ENCODE results near the gene SLC9B1.
"Not testable (repeated sequence)": the region's sequence is repeated elsewhere in the genome, so short reads cannot be mapped to it uniquely, and the experiment has no call there.

SLC9B1 gene

DNA sequence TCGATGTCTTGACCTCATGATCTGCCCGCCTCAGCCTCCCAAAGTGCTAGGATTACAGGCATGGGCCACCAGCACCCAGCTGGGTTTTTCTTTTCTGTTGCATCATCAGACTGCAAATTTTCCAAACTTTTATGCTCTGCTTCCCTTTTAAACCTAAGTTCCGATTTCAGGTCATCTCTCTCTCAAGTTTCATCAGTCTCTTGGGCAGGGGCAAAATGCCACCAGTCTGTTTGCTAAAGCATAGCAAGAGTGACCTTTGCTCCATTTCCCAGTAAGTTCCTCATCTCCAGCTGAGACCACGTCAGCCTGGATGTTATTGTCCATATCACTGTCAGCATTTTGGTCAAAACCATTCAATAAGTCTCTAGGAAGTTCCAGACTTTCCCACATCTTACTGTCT is 141.2 kb downstream of the SLC9B1 start:
- not testable (repeated sequence) for DNase-seq (ENCODE audit: low read depth)

DNA sequence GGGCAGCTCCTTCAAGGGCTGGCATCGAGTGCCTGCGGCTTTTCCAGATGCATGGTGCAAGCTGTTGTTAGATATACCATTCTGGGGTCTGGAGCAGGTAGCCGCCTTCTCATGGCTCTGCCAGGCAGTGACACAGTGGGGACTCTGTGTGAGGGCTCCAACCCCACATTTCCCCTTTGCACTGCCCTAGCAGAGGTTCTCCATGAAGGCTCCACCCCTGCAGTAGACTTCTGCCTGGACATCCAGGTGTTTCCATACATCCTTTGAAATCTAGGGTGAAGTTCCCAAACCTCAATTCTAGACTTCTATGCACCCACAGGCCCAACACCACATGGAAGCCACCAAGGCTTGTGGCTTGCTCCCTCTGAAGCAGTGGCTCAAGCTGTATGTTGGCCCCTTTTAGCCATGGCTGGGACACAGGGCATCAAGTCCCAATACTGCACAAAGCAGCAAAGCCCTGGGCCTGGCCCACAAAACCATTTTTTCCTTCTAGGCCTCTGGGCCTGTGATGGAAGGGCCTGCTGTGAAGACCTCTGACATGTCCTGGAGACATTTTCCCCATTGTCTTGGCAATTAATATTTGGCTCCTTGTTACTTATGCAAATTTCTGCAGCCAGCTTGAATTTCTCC is 141.9 kb downstream of the SLC9B1 start:
- DNase-seq (ENCODE audit: low read depth) = not testable (repeated sequence)

DNA sequence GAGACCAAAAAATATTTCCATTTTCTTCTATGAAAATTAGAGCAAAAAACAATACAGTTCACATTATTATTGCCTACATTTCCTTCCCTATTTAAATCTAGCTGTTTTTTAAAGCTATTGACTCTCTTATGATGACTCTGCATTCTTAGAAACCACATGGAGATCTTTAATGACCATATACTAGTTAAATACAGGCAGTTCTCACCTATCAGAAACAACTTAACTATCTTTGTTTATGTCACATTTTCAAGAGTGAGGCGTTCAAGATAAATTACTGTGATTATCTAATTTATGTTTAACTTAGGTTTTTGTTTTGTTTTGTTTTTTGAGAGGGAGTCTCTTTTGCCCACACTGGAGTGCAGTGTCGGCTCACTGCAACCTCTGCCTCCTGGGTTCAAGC is 147.7 kb downstream of the SLC9B1 start:
- DNase-seq (ENCODE audit: low read depth) = no peak

- DNase-seq (ENCODE audit: low read depth) = peak; percentile 45
Observed at GRCh38 chr4:102869569-102870197, 149.8 kb downstream of the SLC9B1 start.

- DNase-seq (ENCODE audit: low read depth) = peak; percentile 80
Observed at GRCh38 chr4:102868781-102869568, 150.5 kb downstream of the SLC9B1 start, which contains the start of gene CISD2. Gene CISD2, plus strand, starts transcription at chr4:102868992. Its CDS starts 93 bp downstream, at chr4:102869085.

GRCh38 chr4:102868153-102868780 is 151.2 kb downstream of the SLC9B1 start:
- no peak for DNase-seq (ENCODE audit: low read depth)

DNA sequence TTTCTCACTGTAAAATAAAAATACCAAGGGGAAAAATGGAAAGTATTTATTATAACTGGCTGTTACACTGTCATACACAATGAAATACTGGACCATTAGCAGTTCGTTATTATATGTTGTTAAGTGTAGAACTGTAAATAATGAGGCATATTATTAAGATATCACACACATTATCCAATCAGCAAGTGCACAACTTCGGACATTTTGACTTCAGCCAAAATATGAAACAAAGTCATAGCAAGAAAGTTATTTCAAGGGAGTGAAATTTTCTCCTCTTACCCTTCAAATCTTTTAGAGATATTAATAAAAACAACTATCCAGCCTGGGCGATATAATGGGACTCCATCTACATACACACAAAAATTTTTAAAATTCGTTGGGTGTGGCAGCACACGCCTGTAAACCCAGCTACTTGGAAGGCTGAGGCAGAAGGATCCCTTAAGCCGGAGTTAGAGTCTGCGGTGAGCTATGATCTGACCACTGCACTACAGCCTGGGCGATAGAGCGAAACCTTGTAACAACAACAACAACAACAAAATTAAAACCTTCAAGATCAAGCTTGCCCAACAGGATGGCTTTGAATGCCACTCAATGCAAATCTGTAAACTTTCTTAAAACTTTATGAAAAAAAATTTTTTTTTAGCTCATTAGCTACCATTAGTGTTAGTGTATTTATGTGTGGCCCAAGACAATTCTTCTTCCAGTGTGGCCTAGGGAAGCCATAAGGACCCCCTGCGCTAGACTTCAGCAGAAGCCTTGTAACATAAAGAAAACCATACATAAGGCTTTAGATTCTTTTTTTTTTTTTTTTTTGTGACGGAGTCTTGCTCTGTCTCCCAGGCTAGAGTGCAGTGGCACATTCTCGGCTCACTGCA is 152.0 kb downstream of the SLC9B1 start:
- DNase-seq (ENCODE audit: low read depth) = peak; percentile 58

GRCh38 chr4:102865327-102865726 is 154.2 kb downstream of the SLC9B1 start:
- DNase-seq (ENCODE audit: low read depth) = not testable (repeated sequence)

GRCh38 chr4:102862747-102863146 is 156.8 kb downstream of the SLC9B1 start:
- DNase-seq (ENCODE audit: low read depth) = no peak

DNA sequence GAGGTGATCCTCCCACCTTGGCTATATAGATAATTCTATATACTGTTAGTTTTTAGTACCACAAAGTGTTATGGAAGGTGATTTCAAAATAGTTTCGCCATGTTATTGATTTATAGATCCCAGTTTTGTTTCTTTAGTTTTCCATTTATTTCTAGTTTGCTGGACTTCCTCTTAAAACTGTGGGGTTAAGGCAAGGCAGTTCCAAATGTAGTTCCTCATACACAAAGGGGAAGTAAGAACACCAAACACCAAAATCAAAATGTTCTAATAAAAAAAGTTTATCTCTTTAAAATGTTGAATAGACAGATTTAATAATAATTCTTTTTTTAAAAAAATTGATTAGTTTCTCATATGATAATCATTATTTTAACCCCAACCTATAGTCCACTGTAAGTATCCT is 157.5 kb downstream of the SLC9B1 start:
- no peak for DNase-seq (ENCODE audit: low read depth)

GRCh38 chr4:102860611-102861324 is 158.7 kb downstream of the SLC9B1 start:
- DNase-seq (ENCODE audit: low read depth) = no peak

GRCh38 chr4:102858828-102859464 is 160.6 kb downstream of the SLC9B1 start:
- DNase-seq (ENCODE audit: low read depth) = no peak

Measured in CMK (cell line).